Mesothelial cell of epicardium (in vitro differentiated cells): Measurements from ENCODE around the gene LAMB3. TPM values are rescaled to one million over a fixed set of nuclear protein-coding genes. Genes with fewer than 3 reads are reported as not detected.
A peak's percentile ranks its signal among the peaks of the same experiment; 100 is the strongest.

Experiments used
- DNase-seq, 2 experiments: peaks; one replicate each; pipeline ENCODE4 v3.0.0; 2021; ENCODE audit warnings: low spot score in 2 of 2; ENCODE audit not compliant: unreplicated experiment in 2 of 2
- H3K27ac Mint-ChIP-seq: 2 replicates; pipeline ENCODE4 v1.8.0; 2021; ENCODE audit warnings: mixed read lengths
- H3K27me3 Mint-ChIP-seq: 2 replicates; pipeline ENCODE4 v1.8.0; 2021; ENCODE audit warnings: low read depth, mixed read lengths
- H3K36me3 Mint-ChIP-seq: 2 replicates; pipeline ENCODE4 v1.8.0; 2021; ENCODE audit warnings: mixed read lengths
- H3K4me1 Mint-ChIP-seq: 2 replicates; pipeline ENCODE4 v1.8.0; 2021; ENCODE audit warnings: mixed read lengths
- H3K4me3 Mint-ChIP-seq: 2 replicates; pipeline ENCODE4 v1.8.0; 2021; ENCODE audit warnings: mild to moderate bottlenecking, moderate library complexity, mixed read lengths
- H3K9me3 Mint-ChIP-seq: 2 replicates; pipeline ENCODE4 v1.8.0; 2021; ENCODE audit warnings: mixed read lengths
- CTCF ChIP-seq: fragments of 200-600 bp; sonication (generic); IDR thresholded peaks from one replicate; pipeline ENCODE4 v1.5.0; 2021; ENCODE audit warnings: antibody characterized with exemption; ENCODE audit not compliant: unreplicated experiment
- total RNA-seq: library from RNA; stranded (reverse); gene quantifications from 3 replicates; pipeline ENCODE4 v1.2.1, GENCODE V29; 2021

The LAMB3 gene
- total RNA-seq, 1 donor from 2014 or later, result 34.7 TPM

GRCh38 chr1:209589863-209590262 lies 62.4 kb downstream of the LAMB3 start:
- Mint-ChIP-seq H3K27ac (no peak overlapping the region), H3K4me3 (no peak overlapping the region), H3K4me1 (peaks cover 3% of the 10 kb centered on the region), H3K27me3 (peaks cover 2% of the 10 kb centered on the region), H3K9me3 (no peaks in the 10 kb centered on the region), H3K36me3 (no peaks in the 10 kb centered on the region)
- TF ChIP-seq CTCF, result no peak
- DNase-seq, result no peak

- no peaks in the 10 kb centered on the region for H3K9me3 Mint-ChIP-seq
- TF ChIP-seq CTCF, result no peak
- no peak for DNase-seq
- H3K4me1 Mint-ChIP-seq, result peaks cover 3% of the 10 kb centered on the region
- H3K36me3 Mint-ChIP-seq, result no peaks in the 10 kb centered on the region
- H3K27ac Mint-ChIP-seq, result no peak overlapping the region
- no peak overlapping the region for H3K4me3 Mint-ChIP-seq
- H3K27me3 Mint-ChIP-seq, result peaks cover 2% of the 10 kb centered on the region
Measured at GRCh38 chr1:209589440-209589839, 62.8 kb downstream of the LAMB3 start.

DNA sequence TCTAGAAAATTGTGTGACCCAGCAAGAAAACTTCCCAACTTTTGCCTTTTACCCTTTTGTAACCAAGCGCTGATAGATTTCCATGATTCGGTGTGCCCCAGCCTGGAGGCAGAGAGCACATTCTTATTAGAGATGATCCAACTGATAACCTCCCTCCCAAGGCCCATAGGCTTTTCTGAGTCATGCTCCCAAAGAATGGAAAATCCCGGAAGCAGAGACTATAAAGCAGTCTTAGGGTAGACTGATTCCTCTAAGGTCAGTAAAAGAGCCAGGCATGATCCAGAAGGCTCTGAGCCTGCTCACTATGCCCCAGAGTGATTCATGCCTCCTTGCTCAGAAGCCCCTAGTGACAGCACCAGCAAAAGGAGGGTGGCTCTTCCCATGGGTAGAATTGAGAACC lies 64.4 kb downstream of the LAMB3 start:
- Mint-ChIP-seq H3K27me3 (peaks cover 2% of the 10 kb centered on the region), H3K9me3 (no peaks in the 10 kb centered on the region), H3K4me3 (no peak overlapping the region), H3K27ac (no peak overlapping the region), H3K4me1 (no peaks in the 10 kb centered on the region), H3K36me3 (no peaks in the 10 kb centered on the region)
- no peak for TF ChIP-seq CTCF
- DNase-seq, result no peak

DNA sequence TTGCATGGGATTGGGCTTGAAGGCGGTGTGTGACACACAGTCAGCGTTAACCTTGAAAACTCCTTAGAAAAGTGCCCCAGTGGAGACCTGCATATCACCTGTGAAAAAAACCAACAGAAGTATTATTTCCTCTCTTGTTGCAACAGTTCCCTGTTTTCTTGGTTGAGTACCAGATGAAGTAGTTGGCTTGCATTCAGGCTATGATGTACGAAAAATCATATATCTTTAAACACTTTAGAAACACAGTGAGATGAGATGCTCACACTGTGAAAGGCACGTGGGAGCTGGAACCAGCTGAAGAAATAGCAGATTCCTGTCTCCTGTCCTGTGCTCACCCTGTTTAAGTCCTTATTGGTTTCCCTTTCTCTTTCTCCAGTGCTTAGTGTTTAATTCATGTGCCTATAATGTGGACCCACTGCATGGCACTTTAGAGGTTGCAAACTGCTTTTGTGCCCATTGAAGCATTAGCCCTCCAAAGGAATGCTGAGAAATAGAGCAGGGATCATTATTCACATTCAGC lies 65.9 kb downstream of the LAMB3 start:
- DNase-seq, result no peak
- H3K4me3 Mint-ChIP-seq, result no peak overlapping the region
- TF ChIP-seq CTCF, result no peak
- no peaks in the 10 kb centered on the region for H3K36me3 Mint-ChIP-seq
- no peaks in the 10 kb centered on the region for H3K4me1 Mint-ChIP-seq
- H3K27ac Mint-ChIP-seq, result no peak overlapping the region
- no peaks in the 10 kb centered on the region for H3K9me3 Mint-ChIP-seq
- H3K27me3 Mint-ChIP-seq, result no peaks in the 10 kb centered on the region

DNA sequence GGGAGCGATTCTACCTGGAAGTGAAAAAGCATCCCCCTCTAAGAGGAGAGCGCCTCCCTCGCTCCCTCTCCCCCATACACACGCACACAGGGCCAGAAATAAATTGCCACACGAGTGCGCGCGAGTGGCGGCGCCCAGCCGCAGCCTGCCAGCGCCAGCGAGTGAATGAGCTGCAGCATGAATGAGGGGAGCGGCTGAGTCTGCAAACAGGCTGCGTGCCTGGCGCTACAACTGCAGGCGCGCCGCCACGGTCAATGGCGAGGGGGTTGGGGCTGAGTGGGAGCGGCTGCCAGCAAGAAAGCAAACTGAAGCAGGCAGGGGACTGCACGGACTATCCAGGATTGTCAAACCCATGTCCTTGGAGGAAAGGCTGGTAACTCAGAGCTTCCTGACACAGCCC lies 66.6 kb downstream of the LAMB3 start:
- Mint-ChIP-seq H3K4me1 (no peaks in the 10 kb centered on the region), H3K9me3 (no peaks in the 10 kb centered on the region), H3K36me3 (no peaks in the 10 kb centered on the region), H3K27me3 (no peaks in the 10 kb centered on the region), H3K27ac (no peak overlapping the region), H3K4me3 (no peak overlapping the region)
- peak; percentile 37 to 68 for DNase-seq
- TF ChIP-seq CTCF, result no peak

DNA sequence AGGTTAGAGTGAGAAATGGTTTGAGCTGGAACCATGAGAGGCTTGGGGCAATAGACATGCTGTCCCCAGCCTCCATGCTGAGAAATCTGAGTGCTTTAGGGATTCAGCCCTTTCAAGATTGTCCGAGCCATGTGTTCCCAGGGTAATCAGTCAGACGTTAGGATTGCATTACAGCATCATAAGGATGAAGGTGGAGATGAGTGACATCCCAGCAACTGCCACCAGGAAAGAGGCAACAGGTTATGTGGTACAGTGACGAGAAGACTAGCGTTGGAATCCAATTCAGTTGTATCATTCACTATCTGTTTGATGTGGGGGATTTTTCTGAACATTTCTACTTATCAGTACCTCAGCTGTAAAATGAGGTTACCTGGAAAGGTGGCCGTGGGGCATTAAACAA lies 67.0 kb downstream of the LAMB3 start:
- DNase-seq, result no peak
- Mint-ChIP-seq H3K27me3 (no peaks in the 10 kb centered on the region), H3K4me3 (no peak overlapping the region), H3K27ac (no peak overlapping the region), H3K9me3 (no peaks in the 10 kb centered on the region), H3K36me3 (no peaks in the 10 kb centered on the region), H3K4me1 (no peaks in the 10 kb centered on the region)
- no peak for TF ChIP-seq CTCF
